ENCODE measurements around the gene CDC73. TPM values are rescaled to one million over a fixed set of nuclear protein-coding genes. Genes with fewer than 3 reads are reported as not detected.

The CDC73 gene
- total and polyA plus RNA-seq, 2 of the 13 experiments (the other 11 are each of a cell fraction or from before 2014, with no cell fraction given): 20.2 to 26.3 TPM

DNA sequence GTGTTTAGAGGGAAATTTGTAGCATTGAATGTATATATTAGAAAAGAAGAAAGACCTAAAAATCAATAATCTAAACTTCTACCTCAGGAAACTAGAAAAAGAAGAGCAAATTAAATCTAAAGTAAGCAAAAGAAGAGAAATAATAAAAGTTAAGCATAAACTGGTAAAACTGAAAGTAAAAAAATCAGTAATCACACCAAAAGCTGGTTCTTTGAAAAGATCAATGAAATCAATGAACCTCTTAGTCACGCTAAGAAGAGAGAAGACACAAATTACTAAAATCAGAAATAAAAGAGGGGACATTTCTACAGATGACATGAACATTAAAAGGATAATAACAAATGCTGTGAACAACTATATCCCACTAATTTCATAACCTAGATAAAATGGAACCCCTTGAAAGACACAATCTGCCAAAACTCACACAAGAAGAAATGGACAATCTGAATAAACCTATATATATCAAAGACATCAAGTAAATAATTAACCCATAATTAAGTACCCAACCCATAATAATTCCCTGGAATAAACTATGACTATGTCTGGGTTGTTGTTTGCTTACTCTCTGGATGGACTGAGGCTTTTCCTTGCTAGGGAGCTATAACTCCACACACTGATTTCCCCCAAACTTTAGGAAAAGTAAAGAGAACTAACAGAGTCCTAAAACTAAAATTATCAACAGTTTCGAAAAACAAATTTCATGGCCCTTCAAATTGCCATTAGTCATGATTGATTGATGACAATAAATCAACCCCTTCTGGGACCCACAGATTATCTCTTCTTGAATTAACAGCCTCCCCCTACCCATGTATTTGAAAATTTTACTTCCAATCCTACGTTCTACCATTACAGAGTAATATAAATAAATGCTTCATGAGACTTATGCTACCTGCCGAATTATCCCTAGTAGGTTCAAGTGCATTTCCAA lies 2.8 kb upstream of the CDC73 start:
- DNase-seq (ENCODE audit: low spot score) (no peak), ATAC-seq (no peak), FAIRE-seq (no peak)
- Histone ChIP-seq H3K4me2 (ENCODE audit: low read depth, low read length) (no peak overlapping the region), H3K4me1 (ENCODE audit: insufficient read depth, low read length) (peaks cover 45% of the 10 kb centered on the region), H3K79me2 (ENCODE audit: insufficient read depth, low read length) (peaks cover 18% of the 10 kb centered on the region), H3K9me3 (ENCODE audit: low read length) (no peaks in the 10 kb centered on the region), H3K4me3 (replicated peaks in 1 of 3; ENCODE audit: insufficient read depth in 1 of 3, low read depth in 2 of 3, low read length in 3 of 3) (no peak overlapping the region), H4K20me1 (ENCODE audit: insufficient read depth, low read length) (peaks cover 7% of the 10 kb centered on the region), H3K27ac (ENCODE audit: extremely low read length, insufficient read depth, low read length) (no peak overlapping the region), H3K36me3 (replicated peaks in 1 of 2; ENCODE audit: control insufficient read depth in 1 of 2, insufficient read depth in 2 of 2, low read length in 2 of 2) (no peaks in the 10 kb centered on the region), H3K27me3 (ENCODE audit: control insufficient read depth in 1 of 2, insufficient read depth in 2 of 2, low read length in 2 of 2) (no peaks in the 10 kb centered on the region; a peak in 1 of 5 replicates), H3K9ac (ENCODE audit: insufficient read depth, low read depth, low read length) (no peak overlapping the region), H2AFZ (ENCODE audit: low read length) (no peak overlapping the region)
- no TSS peak for BruUV-seq (replicated peaks)
- in situ Hi-C loops (cut with HindIII; ENCODE audit: extremely low pct_ligation_motif_present, low pct_unique_long_range_greater_than_20kb): no loop called here
- WGBS (ENCODE audit: low lambda C conversion rate): 69% methylated on average over 4 of the region's 4 CpGs
- POLR2A ChIA-PET: no interaction called here
- TF ChIP-seq ZFY (CRISPR knock-in tag; IDR thresholded peaks at IDR 0.05) (no peak), KAT2B (IDR thresholded peaks at IDR 0.05; ENCODE audit: borderline replicate concordance, low read depth, low read length) (peak; percentile 76; the same call in 1 of the 2 replicates)
- TF ChIP-seq, protein P1, sequence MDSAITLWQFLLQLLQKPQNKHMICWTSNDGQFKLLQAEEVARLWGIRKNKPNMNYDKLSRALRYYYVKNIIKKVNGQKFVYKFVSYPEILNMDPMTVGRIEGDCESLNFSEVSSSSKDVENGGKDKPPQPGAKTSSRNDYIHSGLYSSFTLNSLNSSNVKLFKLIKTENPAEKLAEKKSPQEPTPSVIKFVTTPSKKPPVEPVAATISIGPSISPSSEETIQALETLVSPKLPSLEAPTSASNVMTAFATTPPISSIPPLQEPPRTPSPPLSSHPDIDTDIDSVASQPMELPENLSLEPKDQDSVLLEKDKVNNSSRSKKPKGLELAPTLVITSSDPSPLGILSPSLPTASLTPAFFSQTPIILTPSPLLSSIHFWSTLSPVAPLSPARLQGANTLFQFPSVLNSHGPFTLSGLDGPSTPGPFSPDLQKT (CRISPR knock-in tag; IDR thresholded peaks at IDR 0.05; ENCODE audit: borderline replicate concordance): no peak
- CTCF ChIA-PET (ENCODE audit: low intra/inter-chr PET ratio, low total read pairs): no interaction called here
- intact Hi-C loops (cut with micrococcal nuclease; ENCODE audit: unreplicated experiment): no loop called here

DNA sequence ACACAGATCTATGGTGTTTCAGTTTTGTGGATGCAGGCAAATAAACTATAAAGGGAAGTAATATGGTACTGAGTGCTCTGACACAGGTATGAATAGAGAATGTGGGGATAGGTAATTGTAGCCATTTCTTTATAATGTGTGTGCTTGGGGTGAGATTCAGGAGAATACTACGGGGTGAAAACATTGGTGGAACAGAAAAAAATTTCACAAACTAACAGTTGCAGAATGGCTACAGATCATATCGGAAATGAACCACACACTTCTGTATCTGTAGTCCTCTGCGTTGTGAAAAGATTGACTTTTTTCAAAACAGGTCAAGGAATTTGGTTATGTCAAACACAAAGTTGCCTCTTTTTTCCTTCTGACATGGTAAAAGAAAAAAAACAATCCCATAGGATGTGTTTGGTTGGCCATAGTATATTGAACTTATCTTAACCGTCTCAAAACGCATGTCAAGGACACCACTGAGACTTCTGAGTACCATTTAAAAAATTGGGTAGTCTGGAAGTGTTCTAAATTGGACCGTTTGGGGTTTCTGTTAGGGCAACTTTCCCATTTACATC lies 1.1 kb upstream of the CDC73 start:
- POLR2A ChIA-PET: interaction anchor here (2.4 to 3.5 kb wide), 2 partner anchors 8 to 16 kb away, joined by 14 to 31 read pairs; partner anchors contain the start of gene GLRX2
- Histone ChIP-seq H3K36me3 (replicated peaks in 1 of 2; ENCODE audit: control insufficient read depth in 1 of 2, insufficient read depth in 2 of 2, low read length in 2 of 2) (peaks cover 0 to 4% of the 10 kb centered on the region in 2 experiments; a peak in 2 of 5 replicates), H3K27ac (ENCODE audit: extremely low read length, insufficient read depth, low read length) (no peak overlapping the region), H3K79me2 (ENCODE audit: insufficient read depth, low read length) (peaks cover 34% of the 10 kb centered on the region), H3K4me3 (replicated peaks in 1 of 3; ENCODE audit: insufficient read depth in 1 of 3, low read depth in 2 of 3, low read length in 3 of 3) (no peak overlapping the region), H2AFZ (ENCODE audit: low read length) (no peak overlapping the region), H3K4me2 (ENCODE audit: low read depth, low read length) (peak overlapping the region; percentile 80), H3K9me3 (ENCODE audit: low read length) (no peaks in the 10 kb centered on the region), H3K4me1 (ENCODE audit: insufficient read depth, low read length) (peaks cover 43% of the 10 kb centered on the region), H4K20me1 (ENCODE audit: insufficient read depth, low read length) (peaks cover 14% of the 10 kb centered on the region), H3K9ac (ENCODE audit: insufficient read depth, low read depth, low read length) (no peak overlapping the region), H3K27me3 (ENCODE audit: control insufficient read depth in 1 of 2, insufficient read depth in 2 of 2, low read length in 2 of 2) (no peaks in the 10 kb centered on the region; a peak in 2 of 5 replicates)
- intact Hi-C loops (cut with micrococcal nuclease; ENCODE audit: unreplicated experiment) (loop anchor here (5.0 kb wide), 2 partner anchors 313 to 413 kb away; partner anchors contain the start of gene RGS2), in situ Hi-C loops (cut with HindIII; ENCODE audit: extremely low pct_ligation_motif_present, low pct_unique_long_range_greater_than_20kb) (loop anchor here (10.0 kb wide), 1 partner anchor 316 kb away; the partner anchor contains the start of gene RGS2)
- ATAC-seq: no peak
- no peak for TF ChIP-seq CREM (IDR thresholded peaks at IDR 0.05)
- no peak for TF ChIP-seq CREM (CRISPR knock-in tag; IDR thresholded peaks at IDR 0.05)
- CTCF ChIA-PET (ENCODE audit: low intra/inter-chr PET ratio, low total read pairs): interaction anchor here (0.7 kb wide), 1 partner anchor 16 kb away, joined by 4 read pairs; no protein-coding TSS in a partner anchor
- BruUV-seq (replicated peaks): TSS peak; percentile 96
- 86% methylated on average over 6 of the region's 6 CpGs for WGBS (ENCODE audit: low lambda C conversion rate)
- no peak for FAIRE-seq
- no peak for DNase-seq (ENCODE audit: low spot score)

Data from HepG2 (cell line).